Stimulated activated CD4-positive, alpha-beta T cell treated with anti-CD3 and anti-CD28 coated beads, TNF-alpha, amount 100 ng/mL, for 1 hour (primary cell): ENCODE data around the gene CEACAM1.
A peak's percentile ranks its signal among the peaks of the same experiment; 100 is the strongest.
"Not testable (repeated sequence)": the region's sequence is repeated elsewhere in the genome, so short reads cannot be mapped to it uniquely, and the experiment has no call there.

Source experiments
- DNase-seq, 3 donors: peaks; one replicate each; pipeline ENCODE4 v3.0.0-alpha.2; 2020; ENCODE audit warnings: low read depth in 3 of 3, low spot score in 1 of 3

Gene CEACAM1

DNA sequence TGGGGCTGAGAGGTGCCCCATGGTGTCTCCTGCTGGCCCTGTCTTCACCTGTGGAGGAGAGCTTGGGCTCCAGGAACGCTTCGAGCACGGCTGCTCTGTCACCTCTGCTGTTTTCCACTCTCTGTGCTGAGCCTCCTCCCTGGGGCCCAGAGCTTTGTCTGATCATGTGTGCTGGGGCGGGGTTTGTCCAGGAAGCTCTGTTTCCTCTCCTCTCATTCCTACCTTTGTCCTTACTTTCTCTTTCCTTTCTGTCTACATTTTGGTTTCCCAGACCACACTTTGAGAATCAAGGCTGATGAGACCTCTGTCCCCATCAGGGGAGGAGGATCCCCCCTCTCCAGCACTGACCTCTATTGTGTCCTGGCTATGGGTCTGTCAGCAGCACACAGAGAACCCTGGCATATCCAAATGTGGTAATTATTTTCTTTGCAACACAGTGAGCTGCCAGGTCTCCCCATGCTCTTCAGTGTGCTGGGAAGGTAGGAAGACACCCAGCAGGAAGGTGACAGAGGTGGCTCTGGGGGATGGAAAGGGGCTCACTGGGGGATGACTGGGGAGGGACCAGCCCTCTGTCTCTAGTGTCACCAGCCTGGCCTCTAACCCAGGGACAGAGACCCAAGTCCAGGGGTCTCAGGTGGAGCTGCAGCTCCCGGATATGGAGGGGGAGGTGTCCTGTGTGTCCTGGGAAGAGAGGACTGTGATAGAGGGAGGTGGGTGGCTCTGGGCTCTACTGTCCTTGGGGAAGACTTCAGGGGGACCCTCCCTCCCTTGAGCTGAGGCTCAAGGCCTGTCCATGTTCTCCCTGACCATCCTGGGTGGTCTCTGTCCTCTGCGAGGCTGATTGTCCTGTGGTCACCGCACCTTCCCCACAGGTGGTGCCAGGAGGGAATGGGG lies at the start of gene CEACAM1:
Gene CEACAM1 (minus strand): TSS at position 128 of the 894 bp plus-strand sequence. CDS start 107 bp downstream, at position 21.
- peak in 2 of 3 donors; percentile 9 to 12 for DNase-seq

- no peak for DNase-seq
These were observed 48.7 kb upstream of the CEACAM1 start for GRCh38 chr19:42577016-42577415.

DNA sequence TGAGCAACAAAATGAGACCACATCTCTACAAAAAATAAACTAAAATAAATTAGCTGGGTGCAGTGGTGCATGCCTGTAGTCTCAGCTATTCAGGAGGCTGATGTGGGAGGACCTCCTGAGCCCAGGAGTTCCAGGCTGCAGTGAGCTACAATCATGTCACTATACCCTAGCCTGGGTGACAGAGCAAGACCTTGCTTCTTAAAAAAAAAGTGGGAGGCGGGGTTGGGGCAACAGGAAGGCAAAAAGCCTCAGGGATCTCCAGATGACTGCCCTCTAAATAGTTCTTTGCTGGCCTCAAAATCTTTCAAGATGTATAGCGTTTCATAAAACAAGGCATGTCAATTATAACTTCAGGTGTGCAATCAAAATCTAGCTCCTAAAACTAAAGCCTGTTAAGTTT lies 48.0 kb upstream of the CEACAM1 start:
- DNase-seq = no peak

DNA sequence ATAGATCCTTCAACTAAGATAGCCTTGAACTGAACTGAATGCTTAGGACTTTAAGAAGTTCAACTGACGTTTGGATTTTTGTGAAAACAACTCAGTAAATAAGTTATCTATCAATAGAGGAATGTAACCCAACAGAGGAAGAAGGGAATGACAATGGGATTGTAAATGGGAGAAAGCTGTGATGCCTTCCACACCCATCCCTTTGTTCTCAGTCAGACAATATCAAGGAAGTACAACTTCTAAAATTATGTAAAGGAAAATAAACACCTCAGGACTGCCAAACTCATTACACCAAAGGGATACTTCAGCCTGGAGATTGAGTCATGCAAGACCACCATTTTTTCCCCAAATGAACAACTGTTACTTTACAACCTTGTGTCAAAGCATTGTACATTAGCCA lies 45.4 kb upstream of the CEACAM1 start:
- DNase-seq = no peak

- DNase-seq = no peak
These were observed 42.8 kb upstream of the CEACAM1 start for GRCh38 chr19:42571116-42571515.

DNA sequence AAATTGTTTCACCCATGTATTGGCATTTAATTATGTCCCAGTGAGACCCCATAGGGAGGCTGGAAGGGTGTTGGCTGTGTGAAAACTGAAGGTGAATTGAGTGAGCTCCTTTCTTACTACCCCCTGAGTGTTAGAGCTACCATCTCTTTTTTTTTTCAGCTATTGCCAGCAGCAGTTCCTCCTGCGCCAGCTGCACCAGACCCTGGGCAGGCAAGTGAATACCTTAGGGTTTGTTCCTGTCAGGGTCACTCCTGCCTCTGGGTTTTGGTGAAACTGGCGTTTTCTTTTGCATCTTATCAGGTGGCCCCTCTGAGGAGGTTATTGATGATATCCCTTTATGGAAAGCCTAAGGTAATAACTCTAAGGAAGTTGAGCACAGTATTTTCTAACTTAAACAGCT lies 40.9 kb upstream of the CEACAM1 start:
- DNase-seq = no peak

DNA sequence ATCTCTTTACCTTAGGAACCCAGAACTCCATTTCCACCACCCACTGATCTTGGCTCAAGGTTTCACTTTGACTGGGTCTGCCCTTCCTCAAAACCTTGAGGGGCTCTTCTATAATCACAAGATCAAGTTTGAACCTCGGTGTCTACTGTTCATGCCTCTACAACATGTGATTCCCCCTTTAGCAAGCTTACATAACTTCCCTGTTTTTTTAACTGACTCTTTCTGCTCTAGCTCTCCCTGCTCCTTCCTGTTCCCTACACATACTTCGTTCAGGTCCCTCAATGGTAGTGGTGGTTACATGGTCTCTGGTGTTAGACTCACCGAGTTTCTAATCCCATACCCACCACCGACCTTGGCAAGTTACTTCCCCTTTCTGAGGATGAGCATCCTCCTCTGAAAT lies 39.7 kb upstream of the CEACAM1 start:
- no peak for DNase-seq

- no peak for DNase-seq
These were observed 39.3 kb upstream of the CEACAM1 start for GRCh38 chr19:42567567-42567966.

DNA sequence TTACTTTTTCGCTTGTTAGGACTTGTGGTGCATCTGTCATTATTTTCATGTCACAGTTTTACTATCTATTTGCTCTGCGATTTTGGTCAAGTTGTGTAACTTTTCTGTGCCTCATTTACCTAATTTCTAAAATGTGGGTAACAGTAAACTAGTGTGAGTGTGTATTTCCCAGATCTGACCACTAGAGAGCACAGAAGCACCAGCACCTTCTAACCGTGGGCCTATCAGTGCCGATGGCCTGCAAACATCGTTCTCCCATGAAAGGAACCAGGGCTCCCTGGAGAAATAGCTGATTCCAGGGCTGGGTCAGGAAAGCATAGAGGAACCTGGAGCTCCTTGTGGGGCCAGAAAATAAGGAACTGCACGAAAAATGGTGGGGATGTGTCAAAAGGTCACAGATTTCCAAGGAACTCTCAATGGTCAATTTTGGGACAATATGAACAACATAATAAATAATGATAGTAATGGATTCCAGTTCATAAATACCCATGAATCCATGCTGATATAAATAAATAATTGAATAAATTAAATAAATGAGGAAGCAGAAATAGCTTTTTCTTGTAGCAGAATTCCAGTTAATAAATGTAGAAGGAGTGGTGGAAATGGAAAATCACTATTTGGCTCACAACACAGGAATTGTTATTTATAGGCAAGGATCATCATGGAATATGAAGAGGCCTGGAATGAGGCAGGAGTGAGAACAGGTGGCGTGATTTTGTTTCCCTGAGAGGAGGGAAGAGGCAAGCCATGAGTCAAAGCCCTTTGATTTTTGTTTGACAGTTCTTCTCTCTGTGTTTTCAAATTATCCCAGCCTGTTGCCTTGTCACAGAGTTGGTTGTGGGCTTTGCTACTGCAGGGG lies 35.3 kb upstream of the CEACAM1 start:
- DNase-seq = no peak

GRCh38 chr19:42561512-42561911 lies 33.2 kb upstream of the CEACAM1 start:
- no peak for DNase-seq

DNA sequence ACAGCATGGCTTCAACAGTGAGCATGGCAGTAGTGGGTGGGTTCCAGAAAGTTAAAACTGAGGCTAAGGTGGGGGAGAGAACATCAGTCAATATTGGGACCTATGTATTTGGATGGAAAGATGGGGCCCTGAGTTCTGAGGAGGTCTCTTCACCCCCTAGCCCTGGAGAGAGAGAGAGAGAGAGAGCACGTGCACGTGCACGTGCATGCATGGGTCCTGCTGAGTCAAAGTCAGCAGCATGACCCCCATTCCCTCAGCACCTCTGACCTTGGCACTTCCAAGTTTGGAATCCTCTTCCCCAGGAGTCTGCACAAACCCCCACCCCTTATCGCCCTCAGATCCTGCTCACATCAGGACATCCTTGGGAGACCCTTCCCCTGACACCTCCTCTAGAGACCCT lies 32.5 kb upstream of the CEACAM1 start:
- DNase-seq = no peak

- no peak for DNase-seq
These were observed 30.3 kb upstream of the CEACAM1 start for GRCh38 chr19:42558450-42559150.

DNA sequence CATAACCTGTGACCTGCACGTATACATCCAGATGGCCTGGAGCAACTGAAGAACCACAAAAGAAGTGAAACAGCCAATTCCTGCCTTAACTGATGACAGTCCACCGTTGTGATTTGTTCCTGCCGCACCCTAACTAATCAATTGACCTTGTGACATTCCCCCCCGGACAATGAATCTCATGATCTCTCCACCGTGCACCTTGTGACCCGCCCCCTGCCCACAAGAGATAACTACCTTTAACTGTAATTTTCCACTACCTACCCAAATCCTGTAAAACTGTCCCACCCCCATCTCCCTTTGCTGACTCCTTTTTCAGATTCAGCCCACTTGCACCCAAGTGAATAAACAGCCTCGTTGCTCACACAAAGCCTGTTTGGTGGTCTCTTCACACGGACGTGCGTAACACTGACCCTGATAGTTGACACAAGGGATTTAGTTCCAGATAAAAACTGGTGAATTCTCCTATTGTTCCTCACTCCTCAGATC lies 29.1 kb upstream of the CEACAM1 start:
- not testable (repeated sequence) for DNase-seq

DNA sequence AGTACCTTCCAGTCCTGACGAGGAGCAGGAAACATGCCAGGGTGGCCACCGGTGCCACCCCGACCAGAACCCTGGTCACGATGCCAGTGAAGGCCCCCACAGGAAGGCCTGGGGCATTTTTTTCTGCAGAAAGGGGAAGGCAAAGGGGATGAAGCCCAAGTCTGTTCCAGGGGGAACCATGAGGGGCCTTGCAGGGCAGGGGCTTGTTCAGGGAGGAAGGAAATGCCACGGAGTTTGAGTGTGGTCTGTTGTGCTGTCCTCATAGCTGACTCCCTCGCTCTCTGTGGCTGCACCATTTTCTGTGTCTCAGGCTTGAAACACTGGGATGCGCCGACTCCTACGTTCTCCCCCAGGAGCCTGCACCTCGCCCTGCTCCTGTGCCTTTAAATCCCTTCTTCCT lies 27.5 kb upstream of the CEACAM1 start:
- DNase-seq = no peak

DNA sequence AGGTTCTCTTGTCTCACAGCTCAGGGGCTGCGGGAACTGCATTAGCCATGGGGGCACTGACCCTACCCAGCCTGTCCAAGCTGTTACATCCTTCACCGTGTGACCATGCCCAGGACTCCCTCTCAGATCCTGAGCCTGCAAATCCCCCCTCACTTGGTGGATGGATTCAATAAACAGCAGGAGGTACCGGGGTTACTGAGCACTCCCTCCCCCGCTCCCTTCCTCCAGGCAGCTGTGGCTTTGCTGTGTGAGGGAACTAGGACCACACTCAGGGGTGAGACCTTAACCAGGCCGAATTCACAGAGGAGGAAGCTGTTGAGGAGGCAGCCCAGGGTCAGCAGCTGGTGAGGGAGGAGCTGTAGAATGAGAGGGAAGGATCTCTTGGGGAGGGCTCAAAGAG lies 27.0 kb upstream of the CEACAM1 start:
- DNase-seq = no peak

DNA sequence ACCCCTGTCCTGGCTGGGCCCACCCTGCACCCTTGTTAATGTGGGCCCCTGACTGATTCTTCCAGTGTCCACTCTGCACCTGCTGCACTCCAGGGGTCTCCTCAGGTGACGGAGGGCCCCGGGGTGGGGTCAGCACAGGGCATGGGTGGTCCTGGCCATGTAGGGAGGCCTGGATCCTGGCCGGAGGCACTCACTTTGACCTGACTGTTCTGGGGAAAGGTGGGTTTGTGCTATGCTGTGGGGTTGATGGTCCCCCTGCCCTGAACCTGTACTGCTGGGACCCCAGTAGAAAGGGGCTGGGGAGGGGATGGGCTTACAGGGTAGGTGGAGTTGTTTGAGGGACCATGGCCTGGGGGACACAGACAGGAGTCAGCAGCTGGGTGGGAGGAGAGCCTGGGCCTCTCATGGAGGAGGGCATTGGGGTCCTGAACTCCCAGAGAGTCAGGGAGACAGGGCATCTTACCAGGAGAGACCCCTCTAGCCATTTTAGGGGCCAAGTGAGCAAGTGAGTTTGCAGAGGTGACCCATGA lies 25.8 kb upstream of the CEACAM1 start:
- no peak for DNase-seq

- no peak for DNase-seq
These were observed 25.2 kb upstream of the CEACAM1 start for GRCh38 chr19:42553292-42554045.

GRCh38 chr19:42552086-42553065 lies 24.1 kb upstream of the CEACAM1 start:
- DNase-seq = no peak

- DNase-seq = not testable (repeated sequence)
These were observed 22.2 kb upstream of the CEACAM1 start for GRCh38 chr19:42550521-42550920.
